A549 treated with CpdA at 1 μM for 4 hours (cell line): Measurements from ENCODE around the gene ZDHHC11. TPM values are rescaled to one million over a fixed set of nuclear protein-coding genes. Genes with fewer than 3 reads are reported as not detected.

Experiments
- total RNA-seq: library from RNA; stranded (reverse); fragments of 200-300 nt; extraction: Qiagen RNA extraction; gene quantifications from 5 replicates; pipeline ENCODE4 v1.2.3, GENCODE V29; 2022; ENCODE audit warnings: low read depth

Gene ZDHHC11, protein sequence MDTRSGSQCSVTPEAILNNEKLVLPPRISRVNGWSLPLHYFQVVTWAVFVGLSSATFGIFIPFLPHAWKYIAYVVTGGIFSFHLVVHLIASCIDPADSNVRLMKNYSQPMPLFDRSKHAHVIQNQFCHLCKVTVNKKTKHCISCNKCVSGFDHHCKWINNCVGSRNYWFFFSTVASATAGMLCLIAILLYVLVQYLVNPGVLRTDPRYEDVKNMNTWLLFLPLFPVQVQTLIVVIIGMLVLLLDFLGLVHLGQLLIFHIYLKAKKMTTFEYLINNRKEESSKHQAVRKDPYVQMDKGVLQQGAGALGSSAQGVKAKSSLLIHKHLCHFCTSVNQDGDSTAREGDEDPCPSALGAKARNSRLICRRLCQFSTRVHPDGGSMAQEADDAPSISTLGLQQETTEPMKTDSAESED
- 14.3 to 19.6 TPM (median 18.0 TPM) in 5 replicates for total RNA-seq

GRCh38 chr5:850511-851006 is at the start of gene ZDHHC11:
ZDHHC11 (minus strand) TSS chr5:850986; CDS start chr5:850602, 384 bp downstream.

DNA sequence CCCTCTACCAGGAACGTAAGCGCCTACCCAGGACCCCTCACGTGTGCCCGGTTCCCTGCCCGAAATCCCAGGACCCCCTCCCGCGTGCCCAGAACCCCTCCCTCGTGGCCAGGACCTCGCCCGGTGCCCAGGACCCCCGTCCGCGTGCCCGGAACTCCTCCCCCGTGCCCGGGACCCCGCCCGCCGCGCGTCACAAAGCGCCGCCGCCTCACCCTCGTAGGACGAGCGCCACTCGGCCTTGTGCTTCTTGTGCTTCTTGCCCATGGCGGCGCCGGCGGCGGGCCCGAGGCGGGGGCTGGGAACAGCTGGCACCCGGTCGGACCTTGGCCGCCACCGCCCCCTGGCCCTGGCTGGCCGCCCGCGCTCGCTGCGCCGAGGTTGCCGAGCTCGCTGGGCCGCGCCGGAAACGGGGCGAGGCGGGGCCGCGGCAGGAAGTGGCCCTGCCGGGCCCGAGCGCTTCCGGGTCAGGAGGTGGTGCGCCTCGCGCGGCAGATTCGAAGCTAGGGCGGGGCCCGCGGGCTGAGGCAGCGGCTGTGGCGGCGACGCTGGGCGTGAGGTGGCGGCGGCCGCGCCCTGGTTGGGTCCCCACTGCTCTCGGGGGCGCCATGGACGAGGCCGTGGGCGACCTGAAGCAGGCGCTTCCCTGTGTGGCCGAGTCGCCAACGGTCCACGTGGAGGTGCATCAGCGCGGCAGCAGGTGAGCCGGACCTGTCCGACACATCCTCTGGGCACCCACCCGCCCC is 41.8 kb upstream of the ZDHHC11 start, which contains the start of the genes BRD9 and TRIP13:
Gene BRD9, minus strand, starts transcription at position 408 of the 743 bp plus-strand sequence. Its CDS starts 144 bp downstream, at position 264.
Gene TRIP13, plus strand, starts transcription at position 491 of the 743 bp plus-strand sequence. Its CDS starts 115 bp downstream, at position 606.

GRCh38 chr5:784428-785177 is 66.2 kb downstream of the ZDHHC11 start, which contains the start of gene ZDHHC11B:
ZDHHC11B (minus strand) TSS chr5:784729; CDS start chr5:766919, 17,810 bp downstream.

Other genes starting within 250 kb of the ZDHHC11 start
- gene CEP72, start 238.6 kb downstream of the ZDHHC11 start, total RNA-seq = 8.8 to 10.7 TPM (median 10.6 TPM) in 5 replicates
- 4.7 to 5.2 TPM (median 4.9 TPM) in 5 replicates for gene TPPP, start 157.6 kb downstream of the ZDHHC11 start, total RNA-seq
- 1.1 to 1.5 TPM (median 1.3 TPM) in 5 replicates for gene ZDHHC11B, start 66.3 kb downstream of the ZDHHC11 start, total RNA-seq
- 32.3 to 42.7 TPM (median 36.6 TPM) in 5 replicates for gene BRD9, start 41.8 kb upstream of the ZDHHC11 start, total RNA-seq
- 61.0 to 69.9 TPM (median 65.6 TPM) in 5 replicates for gene TRIP13, start 41.9 kb upstream of the ZDHHC11 start, total RNA-seq
- gene NKD2, start 157.8 kb upstream of the ZDHHC11 start, total RNA-seq = 10.7 to 13.1 TPM (median 12.0 TPM) in 5 replicates